Sigmoid colon (tissue), 7 donors: ENCODE data around the gene SLC30A10. TPM values are rescaled to one million over a fixed set of nuclear protein-coding genes. Genes with fewer than 3 reads are reported as not detected.

Source experiments
- DNase-seq: peaks from one replicate; pipeline ENCODE4 v3.0.0-alpha.2; 2019
- H3K27ac ChIP-seq, 4 donors: fragments of 200-600 bp; sonication (generic); one replicate each; pipeline ENCODE4 v1.5.1; 2016 to 2019; ENCODE audit warnings: mild to moderate bottlenecking in 1 of 4
- H3K27me3 ChIP-seq, 3 donors: fragments of 200-600 bp; sonication (generic); one replicate each; pipeline ENCODE4 v1.5.1; 2019; ENCODE audit warnings: mild to moderate bottlenecking in 1 of 3
- H3K36me3 ChIP-seq, 4 donors: fragments of 200-600 bp; sonication (generic); one replicate each; pipeline ENCODE4 v1.5.1; 2016 to 2019
- H3K4me1 ChIP-seq, 4 donors: fragments of 200-600 bp; sonication (generic); one replicate each; pipeline ENCODE4 v1.5.1; 2017 to 2019
- H3K4me3 ChIP-seq, 4 donors: fragments of 200-600 bp; sonication (generic); one replicate each; pipeline ENCODE4 v1.5.1; 2017 to 2019; ENCODE audit warnings: mild to moderate bottlenecking in 2 of 4, moderate library complexity in 1 of 4
- H3K9me3 ChIP-seq, 4 donors: fragments of 200-600 bp in 3 of 4; sonication (generic) in 3 of 4; one replicate each; pipeline versions ENCODE4 v1.5.1 to v1.6.1; 2013 to 2019
- EP300 ChIP-seq, 4 donors: sonication (generic); formaldehyde crosslinking; IDR thresholded peaks; one replicate each; pipeline ENCODE4 v1.6.1; 2017; ENCODE audit warnings: antibody characterized with exemption in 4 of 4
- POLR2A ChIP-seq, 2 donors: fragments of 450-650 bp; IDR thresholded peaks; one replicate each; pipeline ENCODE4 v1.6.1; 2016; ENCODE audit warnings: antibody characterized with exemption in 2 of 2, mild to moderate bottlenecking in 2 of 2, moderate library complexity in 2 of 2
- POLR2AphosphoS5 ChIP-seq, 4 donors: sonication (generic); formaldehyde crosslinking; IDR thresholded peaks; one replicate each; pipeline ENCODE4 v1.6.1; 2017; ENCODE audit warnings: antibody characterized with exemption in 4 of 4
- WGBS, 2 donors: extraction: QIAGEN DNeasy Blood & Tissue Kit; methylation state at CpG; one replicate each; pipeline ENCODE4 v1.1.7; 2013; 5-methylcytosine and 5-hydroxymethylcytosine counted together
- intact Hi-C: fragments of 100-400 bp; cut with DNase I; formaldehyde crosslinking; loops from one replicate; pipeline ENCODE4 v1.15.1; 2023
- polyA plus RNA-seq, 3 donors: library from polyadenylated mRNA; stranded (reverse); fragments of 200-250 nt; gene quantifications; one replicate each; pipeline ENCODE4 v1.2.3, GENCODE V29; 2013
- total RNA-seq, 4 donors: library from RNA; depleted of rRNA; stranded (reverse); fragments of >200 nt; gene quantifications; one replicate each; pipeline ENCODE4 v1.1.0, GENCODE V29; 2016
- TF ChIP-seq, protein P1 (sequence below), 4 experiments: fragments of 450-650 bp in 3 of 4; fragments of 200-600 bp in 1 of 4; IDR thresholded peaks; one replicate each; pipeline ENCODE4 v1.5.1; 2016 to 2019; ENCODE audit warnings: antibody characterized with exemption in 4 of 4, mild to moderate bottlenecking in 3 of 4, moderate library complexity in 2 of 4
- donor health status: healthy with polysubstance abuse.
- donor health status: Bipolar disorder and iron deficiency.
- donor health status: healthy.

Gene SLC30A10
- total and polyA plus RNA-seq, 7 donors: 0.68 to 7.9 (median 3.5) TPM; not detected in 3

DNA sequence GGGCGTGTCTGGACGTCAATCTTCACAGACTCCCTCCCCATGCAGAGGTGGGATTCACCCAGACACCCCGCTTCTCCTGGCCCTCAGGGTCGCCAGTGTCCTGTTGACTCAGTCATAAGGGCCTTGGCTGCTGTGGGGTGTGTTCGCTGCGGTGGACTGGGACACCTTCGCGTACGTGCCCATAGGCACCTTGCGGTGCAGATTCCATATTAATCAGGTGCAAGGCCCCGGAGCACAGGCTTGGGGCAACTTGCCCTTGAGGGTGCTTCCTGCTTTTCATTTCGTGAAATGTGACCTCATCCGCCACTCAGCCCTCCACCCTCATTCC is 398 bp upstream of the SLC30A10 start:
- peaks cover 4 to 24% (median 19%) of the 10 kb centered on the region in 3 donors for H3K27me3 ChIP-seq
- H3K4me1 ChIP-seq: peaks cover 0 to 12% (median 11%) of the 10 kb centered on the region in 4 donors
- H3K36me3 ChIP-seq: no peaks in the 10 kb centered on the region
- 21 to 45% methylated on average over 13 of the region's 13 CpGs for WGBS, 2 donors
- no peaks in the 10 kb centered on the region for H3K9me3 ChIP-seq
- peak overlapping the region in 2 of 4 donors; percentile 41 to 50 for H3K4me3 ChIP-seq
- intact Hi-C loops: no loop called here
- no peak for TF ChIP-seq POLR2A (IDR thresholded peaks at IDR 0.05)
- no peak for TF ChIP-seq POLR2AphosphoS5 (IDR thresholded peaks at IDR 0.05)
- no peak for TF ChIP-seq EP300 (IDR thresholded peaks at IDR 0.05)
- TF ChIP-seq, protein P1, sequence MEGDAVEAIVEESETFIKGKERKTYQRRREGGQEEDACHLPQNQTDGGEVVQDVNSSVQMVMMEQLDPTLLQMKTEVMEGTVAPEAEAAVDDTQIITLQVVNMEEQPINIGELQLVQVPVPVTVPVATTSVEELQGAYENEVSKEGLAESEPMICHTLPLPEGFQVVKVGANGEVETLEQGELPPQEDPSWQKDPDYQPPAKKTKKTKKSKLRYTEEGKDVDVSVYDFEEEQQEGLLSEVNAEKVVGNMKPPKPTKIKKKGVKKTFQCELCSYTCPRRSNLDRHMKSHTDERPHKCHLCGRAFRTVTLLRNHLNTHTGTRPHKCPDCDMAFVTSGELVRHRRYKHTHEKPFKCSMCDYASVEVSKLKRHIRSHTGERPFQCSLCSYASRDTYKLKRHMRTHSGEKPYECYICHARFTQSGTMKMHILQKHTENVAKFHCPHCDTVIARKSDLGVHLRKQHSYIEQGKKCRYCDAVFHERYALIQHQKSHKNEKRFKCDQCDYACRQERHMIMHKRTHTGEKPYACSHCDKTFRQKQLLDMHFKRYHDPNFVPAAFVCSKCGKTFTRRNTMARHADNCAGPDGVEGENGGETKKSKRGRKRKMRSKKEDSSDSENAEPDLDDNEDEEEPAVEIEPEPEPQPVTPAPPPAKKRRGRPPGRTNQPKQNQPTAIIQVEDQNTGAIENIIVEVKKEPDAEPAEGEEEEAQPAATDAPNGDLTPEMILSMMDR (IDR thresholded peaks at IDR 0.05): no peak
- H3K27ac ChIP-seq: no peak overlapping the region
- no peak for DNase-seq

DNA sequence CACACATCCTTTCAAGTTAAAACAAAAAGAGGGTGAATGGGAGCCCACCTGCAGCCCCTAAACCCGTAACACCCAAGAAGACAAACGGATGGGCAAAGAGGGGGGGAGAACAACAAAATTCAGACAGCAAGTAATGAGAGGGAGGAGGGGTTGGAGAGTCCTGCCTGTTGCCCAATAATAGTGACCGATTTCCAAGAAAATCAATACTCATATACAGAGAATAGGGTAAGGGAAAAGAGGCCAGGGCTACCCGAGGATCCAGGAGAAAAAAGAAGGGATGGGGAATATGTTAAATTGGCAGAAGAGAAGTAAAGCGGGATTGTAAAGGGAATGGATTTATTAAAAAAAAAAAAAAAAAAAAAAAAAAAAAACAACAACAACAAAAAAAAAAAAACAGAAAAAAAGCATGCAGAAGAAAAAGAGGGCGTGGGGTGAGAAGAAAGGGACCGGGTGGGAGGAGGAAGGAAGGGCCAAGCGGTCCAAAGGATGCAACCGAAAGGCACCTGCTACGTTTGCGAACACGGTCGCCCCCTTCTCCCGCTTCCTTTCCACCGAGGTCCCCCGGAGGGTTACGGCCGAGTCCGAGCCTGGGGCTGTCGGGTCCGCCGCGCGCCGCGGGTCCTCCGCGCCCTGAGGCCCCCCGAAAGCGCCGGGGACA is 930 bp downstream of the SLC30A10 start:
- 14 to 16% methylated on average over 31 of the region's 31 CpGs for WGBS, 2 donors

GRCh38 chr1:219926363-219926998 is 1.9 kb downstream of the SLC30A10 start:
- H3K4me3 ChIP-seq: no peak overlapping the region
- H3K9me3 ChIP-seq: no peaks in the 10 kb centered on the region
- H3K36me3 ChIP-seq: no peaks in the 10 kb centered on the region
- TF ChIP-seq POLR2AphosphoS5 (IDR thresholded peaks at IDR 0.05) (no peak), EP300 (IDR thresholded peaks at IDR 0.05) (no peak), POLR2A (IDR thresholded peaks at IDR 0.05) (no peak)
- TF ChIP-seq, protein P1 (IDR thresholded peaks at IDR 0.05): no peak
- 79 to 93% methylated on average over 6 of the region's 6 CpGs for WGBS, 2 donors
- DNase-seq: no peak
- peaks cover 0 to 12% (median 11%) of the 10 kb centered on the region in 4 donors for H3K4me1 ChIP-seq
- peaks cover 4 to 24% (median 19%) of the 10 kb centered on the region in 3 donors for H3K27me3 ChIP-seq
- intact Hi-C loops: no loop called here
- no peak overlapping the region for H3K27ac ChIP-seq

More for the DNA sequence above, 930 bp downstream of the SLC30A10 start:
- Histone ChIP-seq H3K36me3 (no peaks in the 10 kb centered on the region), H3K27ac (no peak overlapping the region), H3K4me1 (peaks cover 0 to 12% (median 11%) of the 10 kb centered on the region in 4 donors), H3K4me3 (peak overlapping the region in 3 of 4 donors; percentile 22 to 50 (median 41)), H3K27me3 (peaks cover 4 to 24% (median 19%) of the 10 kb centered on the region in 3 donors), H3K9me3 (no peaks in the 10 kb centered on the region)
- no peak for DNase-seq
- intact Hi-C loops: no loop called here
- TF ChIP-seq, protein P1 (IDR thresholded peaks at IDR 0.05): no peak
- no peak for TF ChIP-seq EP300 (IDR thresholded peaks at IDR 0.05)
- TF ChIP-seq POLR2A (IDR thresholded peaks at IDR 0.05): no peak
- no peak for TF ChIP-seq POLR2AphosphoS5 (IDR thresholded peaks at IDR 0.05)

- 15 to 63% methylated on average over 4 of the region's 4 CpGs for WGBS, 2 donors
- Histone ChIP-seq H3K27me3 (peaks cover 4 to 24% (median 19%) of the 10 kb centered on the region in 3 donors), H3K36me3 (no peaks in the 10 kb centered on the region), H3K27ac (no peak overlapping the region), H3K4me1 (peaks cover 0 to 12% (median 11%) of the 10 kb centered on the region in 4 donors), H3K9me3 (no peaks in the 10 kb centered on the region), H3K4me3 (no peak overlapping the region)
- no peak for TF ChIP-seq EP300 (IDR thresholded peaks at IDR 0.05)
- no peak for TF ChIP-seq POLR2A (IDR thresholded peaks at IDR 0.05)
- TF ChIP-seq, protein P1 (IDR thresholded peaks at IDR 0.05): no peak
- no peak for TF ChIP-seq POLR2AphosphoS5 (IDR thresholded peaks at IDR 0.05)
- intact Hi-C loops: no loop called here
- DNase-seq: no peak
Observed at GRCh38 chr1:219924342-219924741, 4.0 kb downstream of the SLC30A10 start.
